Right hindlimb (tissue), 1 donor: ENCODE data around the gene ELN.
"Not testable (repeated sequence)": the region's sequence is repeated elsewhere in the genome, so short reads cannot be mapped to it uniquely, and the experiment has no call there.

Experiments
- DNase-seq: peaks from one replicate; pipeline ENCODE4 v3.0.0-alpha.2; 2018

Gene ELN

GRCh38 chr7:74002474-74003017 is 25.4 kb upstream of the ELN start:
- no peak for DNase-seq

- DNase-seq, result no peak
These were observed 24.4 kb upstream of the ELN start for GRCh38 chr7:74003621-74004020.

GRCh38 chr7:74006032-74006431 is 21.9 kb upstream of the ELN start:
- DNase-seq, result no peak

DNA sequence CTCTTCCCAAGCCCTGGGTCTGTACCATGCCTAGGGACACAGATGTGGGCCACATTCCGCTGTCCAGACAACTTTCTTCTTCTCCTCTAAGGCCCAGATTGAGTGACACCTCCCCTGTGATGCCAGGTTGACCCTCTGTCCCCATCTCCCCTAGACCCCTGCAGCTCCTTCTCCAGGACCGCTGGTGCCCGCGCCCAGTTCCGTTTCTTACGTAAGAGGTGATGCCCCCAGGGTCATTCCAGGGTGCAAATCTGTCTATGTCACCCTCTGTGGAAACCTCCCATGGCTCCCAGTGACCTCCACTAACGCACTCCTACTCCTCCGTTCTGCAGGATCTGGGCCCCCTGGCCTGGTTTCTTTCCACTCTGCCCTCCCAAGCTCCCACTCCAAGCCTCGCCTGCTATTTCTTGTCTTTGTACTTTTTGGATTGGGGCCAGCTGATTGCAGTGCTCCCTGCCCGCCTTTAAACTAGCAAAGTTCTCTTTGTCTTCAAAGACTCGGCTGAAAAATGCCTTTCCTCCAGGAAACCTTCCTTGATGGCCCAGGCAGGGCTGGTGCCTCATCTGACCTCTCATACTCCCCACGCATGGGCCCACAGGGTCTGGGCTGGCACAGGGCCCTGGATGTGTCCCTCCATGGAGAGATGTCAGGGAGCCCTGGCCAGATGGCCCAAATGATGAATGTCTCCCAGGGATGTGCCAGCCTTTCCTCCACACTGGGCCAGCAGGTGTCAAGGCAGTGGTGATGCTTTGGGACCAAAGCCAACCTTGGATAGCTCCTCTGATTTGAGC is 21.3 kb upstream of the ELN start:
- no peak for DNase-seq

DNA sequence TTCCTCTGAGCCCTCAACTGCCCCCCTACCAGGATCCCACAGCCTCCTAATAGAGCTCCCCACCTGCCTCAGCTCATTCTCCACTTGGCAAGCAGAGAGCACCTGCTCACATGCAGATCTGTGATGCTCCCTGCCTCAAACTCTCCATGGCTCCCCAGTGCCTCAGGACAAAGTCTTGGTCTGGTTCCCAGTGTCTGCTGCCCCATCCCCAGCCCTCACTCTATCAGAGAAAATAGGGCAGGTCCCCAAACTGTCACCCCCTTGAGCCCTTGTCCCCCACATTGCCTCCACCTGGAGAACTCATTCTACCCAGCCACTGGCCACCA is 20.8 kb upstream of the ELN start:
- no peak for DNase-seq

DNA sequence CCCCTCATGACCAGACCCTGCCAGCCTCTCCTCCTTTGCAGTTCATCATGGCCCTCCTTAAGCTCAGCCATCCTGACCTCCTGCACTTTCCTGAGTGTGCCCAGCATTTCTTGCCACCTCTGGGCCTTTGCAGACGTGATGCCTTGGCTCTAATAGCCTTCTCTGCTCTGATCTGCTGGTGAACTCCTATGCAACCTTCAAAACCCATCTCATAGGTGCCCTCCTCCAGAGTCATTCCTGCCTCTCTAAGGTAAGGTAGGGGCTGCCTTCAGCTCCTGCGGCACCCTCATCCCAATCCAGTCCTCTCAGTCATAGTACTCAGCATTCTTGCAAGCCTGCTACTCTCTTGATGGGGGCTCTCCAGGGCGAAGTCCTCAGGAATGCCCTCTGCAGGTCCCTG is 19.3 kb upstream of the ELN start:
- no peak for DNase-seq

DNA sequence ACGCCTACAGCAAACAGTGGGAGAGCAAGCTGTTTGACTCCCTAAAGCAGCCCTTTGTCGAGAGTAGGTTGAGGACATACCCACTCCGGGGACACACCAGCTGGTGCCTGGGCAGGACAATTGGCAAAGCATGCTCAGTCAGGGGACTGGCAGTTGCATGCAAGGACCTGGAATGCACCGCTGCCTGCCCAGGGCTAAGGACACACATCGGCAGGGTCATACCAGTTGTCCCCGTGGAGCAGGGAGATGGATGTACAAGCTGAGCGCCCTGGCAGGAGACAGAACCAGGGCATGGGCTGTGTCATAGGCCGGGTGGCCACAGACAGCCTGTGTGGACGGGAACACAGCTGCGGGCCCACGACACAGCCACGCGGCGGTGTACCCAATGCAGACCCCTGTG is 18.3 kb upstream of the ELN start:
- DNase-seq, result no peak

DNA sequence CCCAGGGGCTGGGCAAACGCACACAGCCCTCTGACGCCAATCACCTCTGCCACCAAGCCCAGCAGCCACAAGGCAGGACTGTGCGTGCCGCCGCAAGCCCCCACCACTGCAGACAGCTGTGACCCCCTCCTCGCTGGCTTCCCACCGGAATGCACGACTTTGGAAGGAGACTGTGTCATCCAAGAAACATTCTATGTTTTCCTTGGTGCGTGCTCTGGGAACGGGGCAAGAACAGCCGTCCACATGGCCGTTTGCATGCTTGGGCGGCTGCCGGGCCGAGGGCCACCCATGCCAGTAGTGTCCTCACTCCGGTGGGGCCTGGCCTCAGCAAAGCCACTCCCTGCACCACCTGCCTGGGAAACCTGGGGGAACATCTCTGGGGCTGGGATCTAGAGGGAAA is 17.6 kb upstream of the ELN start:
- peak; percentile 66 for DNase-seq

DNA sequence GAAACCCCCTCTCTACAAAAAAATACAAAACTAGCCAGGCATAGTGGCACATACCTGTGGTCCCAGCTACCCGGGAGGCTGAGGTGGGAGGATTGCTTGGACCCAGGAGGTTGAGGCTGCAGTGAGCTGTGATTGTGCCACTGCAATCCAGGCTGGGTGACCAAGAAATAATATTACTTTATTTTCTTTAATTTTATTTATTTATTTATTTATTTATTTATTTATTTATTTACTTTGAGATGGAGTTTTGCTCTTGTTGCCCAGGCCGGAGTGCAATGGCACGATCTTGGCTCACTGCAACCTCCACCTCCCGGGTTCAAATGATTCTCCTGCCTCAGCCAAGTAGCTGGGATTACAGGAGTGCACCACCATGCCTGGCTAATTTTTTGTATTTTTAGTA is 16.6 kb upstream of the ELN start:
- DNase-seq, result not testable (repeated sequence)

DNA sequence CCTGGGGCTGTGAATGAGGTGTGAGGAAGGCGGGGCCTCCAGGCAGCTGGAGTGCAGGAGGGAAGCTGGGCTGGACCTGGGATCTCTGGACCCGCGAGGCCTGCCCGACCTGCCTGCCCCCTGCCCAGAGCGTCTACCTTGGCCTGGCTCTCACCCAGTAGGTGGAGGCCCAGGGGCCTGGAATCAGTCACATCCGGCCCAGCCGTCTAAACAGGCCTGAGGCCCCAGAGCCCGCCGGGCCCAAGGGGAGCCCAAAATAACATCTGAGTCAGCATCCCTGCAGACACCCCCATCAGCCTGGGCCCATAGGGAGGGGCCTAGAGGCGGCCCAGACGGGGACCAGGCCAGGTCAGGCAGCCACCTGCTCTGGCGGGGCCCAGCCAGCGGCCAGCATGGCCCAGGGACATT is 15.1 kb upstream of the ELN start:
- DNase-seq, result no peak

DNA sequence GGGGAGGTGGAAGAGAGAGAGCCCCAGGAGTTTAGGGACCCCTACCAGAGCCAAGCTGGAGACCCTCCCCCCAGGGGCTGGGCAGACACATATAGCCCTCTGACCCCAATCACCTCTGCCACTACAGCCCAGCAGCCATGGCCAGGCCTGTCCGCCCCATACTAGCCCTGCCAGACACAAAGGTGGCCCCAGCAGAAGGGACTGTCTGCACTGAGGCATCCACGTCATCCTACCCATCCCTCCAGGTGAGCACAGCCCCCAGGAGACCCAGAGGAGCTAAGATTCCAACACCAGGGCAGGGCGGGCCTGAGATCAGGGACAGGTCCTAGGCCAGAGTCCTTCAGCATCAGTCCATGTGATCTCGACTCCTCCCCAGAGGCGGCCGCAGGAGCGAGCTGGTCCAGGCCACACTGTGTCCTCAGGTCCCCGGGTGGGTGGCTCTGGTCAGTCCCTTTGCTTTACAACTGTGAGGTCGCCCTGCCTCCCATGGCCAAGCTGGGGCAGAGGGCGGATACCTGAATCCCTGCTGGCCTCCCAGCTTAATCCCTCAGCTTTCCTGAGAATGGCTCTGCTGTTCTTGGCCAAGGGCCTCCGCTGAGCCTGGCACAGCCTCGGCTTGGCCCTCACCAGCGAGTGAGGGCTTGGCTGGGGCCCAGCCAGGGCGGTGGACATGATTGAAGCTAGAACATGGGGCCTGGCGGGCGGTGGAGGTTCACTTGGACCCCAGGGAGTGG is 14.3 kb upstream of the ELN start:
- peak; percentile 83 for DNase-seq

DNA sequence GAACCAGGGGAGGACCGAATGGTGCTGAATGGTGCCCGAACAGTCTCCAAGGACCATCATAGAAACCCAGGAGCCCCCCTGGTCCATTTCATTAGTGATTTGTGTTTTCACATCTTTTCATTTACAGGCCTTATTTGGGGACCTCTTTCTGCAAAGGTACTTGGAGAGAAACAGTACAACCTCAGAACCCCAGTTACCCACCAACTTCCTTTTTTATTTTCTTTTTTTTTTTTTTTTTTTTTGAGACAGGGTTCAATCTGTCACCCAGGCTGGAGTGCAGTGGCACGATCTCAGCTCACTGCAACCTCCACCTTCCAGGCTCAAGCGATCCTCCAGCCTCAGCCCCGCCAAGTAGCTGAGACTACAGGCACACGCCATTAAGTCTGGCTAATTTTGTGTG is 13.0 kb upstream of the ELN start:
- no peak for DNase-seq

GRCh38 chr7:74015670-74016069 is 12.3 kb upstream of the ELN start:
- no peak for DNase-seq

- DNase-seq, result no peak
These were observed 10.8 kb upstream of the ELN start for GRCh38 chr7:74017125-74017524.

- DNase-seq, result no peak
These were observed 9.6 kb upstream of the ELN start for GRCh38 chr7:74018246-74018895.

DNA sequence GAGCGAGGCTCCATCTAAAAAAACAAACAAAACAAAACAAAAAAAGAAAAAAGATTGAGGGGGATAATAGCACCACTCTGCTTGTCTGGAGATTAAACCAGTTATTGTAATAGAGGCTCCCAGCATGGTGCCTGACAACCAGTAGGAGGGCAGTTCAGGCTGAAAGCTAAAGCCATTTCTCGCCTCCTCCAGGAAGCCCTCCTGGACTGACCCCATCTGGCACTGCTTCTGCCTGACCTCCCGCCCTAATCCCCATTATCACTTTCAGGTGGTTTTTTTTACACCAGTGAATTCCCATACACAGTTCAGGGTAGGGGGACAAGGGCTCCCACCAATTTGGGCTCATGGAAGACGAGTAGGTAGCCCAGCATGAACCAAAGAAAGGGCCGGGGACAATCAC is 8.8 kb upstream of the ELN start:
- DNase-seq, result no peak

DNA sequence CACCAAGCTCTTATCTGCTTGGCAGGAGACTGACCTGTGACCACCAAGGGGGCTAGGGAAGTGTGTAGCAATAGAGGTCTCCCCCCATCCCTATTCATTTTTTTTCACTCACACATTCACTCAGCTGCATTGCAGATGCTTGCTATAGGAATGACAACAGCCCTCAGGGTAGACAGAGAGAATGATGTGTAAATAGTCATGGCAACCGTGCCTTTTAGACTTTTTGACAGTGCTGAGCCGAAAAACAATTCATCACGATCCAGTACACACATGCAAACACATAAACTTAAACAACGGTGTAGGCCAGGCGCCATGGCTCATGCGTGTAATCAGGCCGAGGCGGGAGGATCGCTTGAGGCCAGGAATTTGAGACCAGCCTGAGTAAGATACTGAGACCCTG is 7.6 kb upstream of the ELN start:
- DNase-seq, result no peak

GRCh38 chr7:74021546-74022320 is 6.2 kb upstream of the ELN start:
- no peak for DNase-seq

- no peak for DNase-seq
These were observed 5.5 kb upstream of the ELN start for GRCh38 chr7:74022507-74022906.

DNA sequence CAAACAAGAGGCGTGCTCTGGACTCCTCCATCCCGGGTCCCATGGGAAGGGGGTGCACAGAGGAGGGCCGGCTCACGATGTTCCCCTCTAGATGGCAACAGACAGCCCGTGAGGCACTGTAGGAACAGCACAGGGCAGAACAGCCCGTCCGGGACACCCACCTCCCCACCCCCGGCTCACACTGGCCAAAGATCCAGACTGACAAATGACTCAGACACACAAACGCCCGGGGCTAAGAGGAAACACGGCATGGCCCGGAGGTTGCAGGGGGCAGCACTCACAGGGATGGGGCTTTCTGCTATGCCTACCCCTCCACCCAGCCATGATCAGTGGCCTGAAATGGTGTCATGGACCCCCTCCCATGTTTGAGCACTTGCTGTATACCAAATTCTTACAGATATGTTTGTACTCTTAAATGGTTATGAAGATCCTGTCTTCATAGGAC is 4.9 kb upstream of the ELN start:
- DNase-seq, result no peak

DNA sequence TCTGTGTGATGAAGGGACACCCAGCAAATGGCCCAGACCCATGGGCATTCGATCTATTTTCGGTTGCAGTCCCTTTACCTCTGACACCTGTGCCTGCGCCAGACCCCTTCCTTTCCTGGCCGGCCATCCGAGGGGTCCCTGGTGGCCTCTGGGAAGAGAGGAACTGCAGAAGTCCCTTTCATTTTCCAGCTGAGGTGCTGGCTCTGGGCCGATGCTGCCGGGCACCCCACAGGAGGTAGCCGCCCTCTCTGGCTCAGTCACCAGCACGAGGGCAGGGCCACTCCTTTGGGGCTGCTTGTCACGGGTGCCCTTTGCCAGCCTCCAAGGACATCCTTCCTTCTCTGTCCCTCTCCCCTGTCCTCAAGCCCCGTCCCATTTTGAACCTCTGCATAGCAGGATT is 4.2 kb upstream of the ELN start:
- DNase-seq, result no peak

- DNase-seq, result no peak
These were observed 2.8 kb upstream of the ELN start for GRCh38 chr7:74025146-74025545.

- no peak for DNase-seq
These were observed 2.2 kb upstream of the ELN start for GRCh38 chr7:74025730-74026129.
